ENCODE results near the gene KIRREL1.

KIRREL1 gene

DNA sequence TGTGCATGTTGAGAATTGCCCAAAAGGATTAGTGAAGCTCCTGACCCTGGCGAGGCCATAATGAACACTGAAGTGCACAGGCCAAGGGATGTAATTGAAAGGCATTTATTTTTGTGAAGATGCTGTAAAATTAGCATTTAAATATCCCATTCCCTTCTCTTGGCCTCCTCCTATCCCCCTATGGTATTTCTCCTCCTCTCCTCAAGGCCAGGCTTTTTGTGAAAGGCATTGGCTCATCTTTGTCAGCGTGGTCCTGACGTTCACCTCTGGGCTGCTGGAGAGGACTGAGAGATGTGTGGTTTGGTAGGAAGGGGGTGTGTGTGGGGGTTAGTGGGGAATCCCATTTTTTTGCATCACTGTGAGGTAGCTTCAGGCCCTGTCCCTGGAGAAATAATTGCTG is 105.7 kb downstream of the KIRREL1 start:
- TF ChIP-seq CTCF (IDR thresholded peaks at IDR 0.05; ENCODE audit: borderline replicate concordance, control extremely low read depth, extremely low read depth, insufficient read depth, missing control alignments) = no peak
- in situ Hi-C loops (cut with MboI; ENCODE audit: low sequenced_read_pairs, unreplicated experiment) = no loop called here
- no peak for DNase-seq (ENCODE audit: low spot score)

DNA sequence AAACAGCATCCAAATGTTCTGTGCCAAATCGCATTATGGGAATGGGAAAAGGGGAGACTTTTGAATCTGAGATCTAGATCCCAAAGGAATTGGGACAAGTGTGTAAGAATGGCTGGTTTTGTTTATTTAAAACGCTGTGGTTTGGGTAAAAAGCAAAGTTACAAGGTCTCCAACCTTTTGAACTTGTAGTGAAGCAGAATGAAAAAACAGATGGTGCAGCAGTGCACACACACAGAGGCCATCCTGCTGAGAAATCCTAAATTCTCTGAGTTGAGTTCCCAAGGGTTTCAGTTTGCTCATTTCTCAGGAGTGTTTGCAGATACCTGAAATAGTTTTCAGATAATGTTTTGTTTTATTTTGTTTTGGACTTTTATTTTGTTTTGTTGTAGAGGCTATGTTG is 107.1 kb downstream of the KIRREL1 start:
- TF ChIP-seq CTCF (IDR thresholded peaks at IDR 0.05; ENCODE audit: borderline replicate concordance, control extremely low read depth, extremely low read depth, insufficient read depth, missing control alignments) = no peak
- no peak for DNase-seq (ENCODE audit: low spot score)
- in situ Hi-C loops (cut with MboI; ENCODE audit: low sequenced_read_pairs, unreplicated experiment) = no loop called here

DNA sequence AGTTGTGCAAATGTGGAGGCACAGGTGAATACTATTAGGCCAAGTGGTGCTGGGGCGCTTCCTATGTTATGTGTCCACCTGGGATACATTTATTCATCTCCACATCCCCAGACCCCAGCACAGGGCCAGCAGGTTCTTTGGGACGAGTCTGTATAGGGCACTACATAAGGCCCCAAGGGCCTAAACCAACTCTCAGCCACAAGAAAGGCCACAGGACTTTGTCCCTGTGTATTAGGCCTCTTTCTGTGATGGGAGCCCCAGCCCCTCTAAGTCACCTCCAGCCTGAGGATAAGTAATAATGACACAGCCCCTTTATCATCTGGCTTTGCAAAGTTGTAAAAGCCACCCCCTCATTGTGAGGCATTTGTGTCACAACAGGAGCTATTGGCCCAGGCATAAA is 108.0 kb downstream of the KIRREL1 start:
- no peak for DNase-seq (ENCODE audit: low spot score)
- no peak for TF ChIP-seq CTCF (IDR thresholded peaks at IDR 0.05; ENCODE audit: borderline replicate concordance, control extremely low read depth, extremely low read depth, insufficient read depth, missing control alignments)
- in situ Hi-C loops (cut with MboI; ENCODE audit: low sequenced_read_pairs, unreplicated experiment) = no loop called here

GRCh38 chr1:158101927-158102326 is 108.5 kb downstream of the KIRREL1 start:
- no peak for DNase-seq (ENCODE audit: low spot score)
- in situ Hi-C loops (cut with MboI; ENCODE audit: low sequenced_read_pairs, unreplicated experiment) = no loop called here
- TF ChIP-seq CTCF (IDR thresholded peaks at IDR 0.05; ENCODE audit: borderline replicate concordance, control extremely low read depth, extremely low read depth, insufficient read depth, missing control alignments) = no peak

DNA sequence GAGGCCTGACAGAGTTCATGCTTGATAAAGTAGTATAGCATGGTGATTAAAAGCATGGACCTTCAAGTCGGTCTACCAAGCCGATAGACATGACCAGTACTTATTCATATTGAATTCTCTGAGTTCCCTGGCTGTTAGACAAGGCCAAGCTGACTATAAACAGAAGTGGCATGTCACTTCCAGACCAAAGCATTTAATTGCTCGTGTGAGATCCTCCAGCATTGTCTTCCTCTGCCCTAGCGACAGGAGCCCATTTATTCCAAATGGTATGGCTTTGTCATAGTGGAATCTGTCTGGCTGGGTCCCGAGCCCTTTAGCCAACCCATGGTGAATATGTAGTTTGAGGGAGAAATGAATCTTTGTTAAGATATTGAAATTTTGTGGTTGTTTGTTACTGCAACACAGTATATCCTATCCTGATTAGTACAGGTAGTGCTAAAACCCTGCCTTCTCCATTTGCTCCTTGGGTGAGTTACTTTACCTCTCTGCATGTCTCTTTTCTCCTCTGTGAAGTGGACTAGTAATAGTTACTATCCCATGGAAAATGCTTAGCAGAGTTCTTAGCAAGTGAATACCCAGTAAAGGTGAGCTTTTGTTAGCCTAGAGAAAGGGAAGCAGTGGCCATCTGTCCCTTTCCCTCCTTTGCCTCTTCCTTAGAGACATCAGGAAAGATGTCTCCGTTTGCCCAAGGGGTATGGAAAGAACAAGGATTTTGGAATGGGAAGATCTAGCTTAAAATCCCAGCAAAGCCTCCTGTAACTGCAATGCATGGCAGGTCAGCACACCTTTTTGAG is 109.6 kb downstream of the KIRREL1 start:
- TF ChIP-seq CTCF (IDR thresholded peaks at IDR 0.05; ENCODE audit: borderline replicate concordance, control extremely low read depth, extremely low read depth, insufficient read depth, missing control alignments) = no peak
- in situ Hi-C loops (cut with MboI; ENCODE audit: low sequenced_read_pairs, unreplicated experiment) = no loop called here
- no peak for DNase-seq (ENCODE audit: low spot score)

DNA sequence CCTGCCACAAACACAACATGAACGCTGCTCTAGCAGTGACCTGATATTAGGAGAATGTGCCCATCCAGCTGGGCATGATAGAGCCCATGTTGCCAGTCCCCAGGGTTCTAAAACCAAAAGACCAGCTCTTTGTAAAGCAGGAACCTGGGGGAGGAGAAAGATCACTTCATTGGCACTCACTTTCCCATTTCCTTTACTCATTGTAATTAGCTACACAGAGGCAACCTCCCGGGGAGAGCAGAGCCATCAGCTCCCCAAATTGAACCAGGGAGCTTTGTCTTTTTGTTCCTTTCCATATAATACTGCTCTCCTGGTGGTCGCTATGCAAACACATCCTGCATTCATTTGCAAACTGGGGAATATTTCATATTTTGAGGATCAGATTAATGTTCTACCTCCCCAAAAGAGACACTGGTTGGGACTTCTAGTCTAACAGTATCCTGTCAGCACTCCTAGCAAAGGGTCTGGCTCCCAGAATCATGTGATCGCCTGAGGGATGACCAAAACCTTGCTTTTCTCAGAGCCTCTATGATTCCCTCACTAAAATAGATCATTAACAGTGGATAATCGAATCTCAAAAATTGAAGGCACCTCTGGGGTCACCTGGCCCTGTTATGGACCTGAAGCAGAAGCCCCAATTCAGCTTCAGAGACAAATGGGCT is 110.5 kb downstream of the KIRREL1 start:
- no peak for TF ChIP-seq CTCF (IDR thresholded peaks at IDR 0.05; ENCODE audit: borderline replicate concordance, control extremely low read depth, extremely low read depth, insufficient read depth, missing control alignments)
- in situ Hi-C loops (cut with MboI; ENCODE audit: low sequenced_read_pairs, unreplicated experiment) = no loop called here
- DNase-seq (ENCODE audit: low spot score) = no peak

Data from GM13976 (cell line).